Subcutaneous adipose tissue (tissue), 4 donors: ENCODE data around the gene PSME3. TPM values are rescaled to one million over a fixed set of nuclear protein-coding genes. Genes with fewer than 3 reads are reported as not detected.

Source experiments
- CTCF ChIP-seq: fragments of 450-650 bp; IDR thresholded peaks from one replicate; pipeline ENCODE4 v1.5.1; 2016; ENCODE audit warnings: low read depth, mild to moderate bottlenecking, control low read depth, antibody characterized with exemption, moderate library complexity
- total RNA-seq, 4 donors: library from RNA; depleted of rRNA; stranded (reverse); fragments of >200 nt; gene quantifications; one replicate each; pipeline ENCODE4 v1.1.0, GENCODE V29; 2016

PSME3 gene
- total RNA-seq, 4 donors from 2014 or later = 52.7 to 80.9 (median 60.1) TPM

GRCh38 chr17:42795061-42795460 lies 38.1 kb upstream of the PSME3 start:
- TF ChIP-seq CTCF = no peak

DNA sequence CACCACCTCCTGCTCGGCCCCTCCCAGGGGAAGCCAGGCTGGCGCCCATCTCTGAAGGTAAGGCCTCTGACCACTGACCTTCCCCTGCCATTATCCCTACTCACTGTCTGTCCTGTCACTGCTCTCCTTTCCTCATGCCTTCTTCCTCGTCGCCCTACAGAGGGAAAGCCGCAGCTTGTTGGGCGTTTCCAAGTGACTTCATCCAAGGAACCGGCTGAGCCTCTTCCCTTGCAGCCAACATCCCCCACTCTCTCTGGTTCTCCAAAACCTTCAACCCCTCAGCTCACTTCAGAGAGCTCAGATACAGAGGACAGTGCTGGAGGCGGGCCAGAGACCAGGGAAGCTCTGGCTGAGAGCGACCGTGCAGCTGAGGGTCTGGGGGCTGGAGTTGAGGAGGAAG lies 37.7 kb upstream of the PSME3 start:
- no peak for TF ChIP-seq CTCF

GRCh38 chr17:42796066-42796758 lies 37.0 kb upstream of the PSME3 start:
- TF ChIP-seq CTCF = no peak

- TF ChIP-seq CTCF = no peak
Measured at GRCh38 chr17:42797067-42798007, 35.9 kb upstream of the PSME3 start.

- no peak for TF ChIP-seq CTCF
Measured at GRCh38 chr17:42798011-42798382, 35.2 kb upstream of the PSME3 start.

DNA sequence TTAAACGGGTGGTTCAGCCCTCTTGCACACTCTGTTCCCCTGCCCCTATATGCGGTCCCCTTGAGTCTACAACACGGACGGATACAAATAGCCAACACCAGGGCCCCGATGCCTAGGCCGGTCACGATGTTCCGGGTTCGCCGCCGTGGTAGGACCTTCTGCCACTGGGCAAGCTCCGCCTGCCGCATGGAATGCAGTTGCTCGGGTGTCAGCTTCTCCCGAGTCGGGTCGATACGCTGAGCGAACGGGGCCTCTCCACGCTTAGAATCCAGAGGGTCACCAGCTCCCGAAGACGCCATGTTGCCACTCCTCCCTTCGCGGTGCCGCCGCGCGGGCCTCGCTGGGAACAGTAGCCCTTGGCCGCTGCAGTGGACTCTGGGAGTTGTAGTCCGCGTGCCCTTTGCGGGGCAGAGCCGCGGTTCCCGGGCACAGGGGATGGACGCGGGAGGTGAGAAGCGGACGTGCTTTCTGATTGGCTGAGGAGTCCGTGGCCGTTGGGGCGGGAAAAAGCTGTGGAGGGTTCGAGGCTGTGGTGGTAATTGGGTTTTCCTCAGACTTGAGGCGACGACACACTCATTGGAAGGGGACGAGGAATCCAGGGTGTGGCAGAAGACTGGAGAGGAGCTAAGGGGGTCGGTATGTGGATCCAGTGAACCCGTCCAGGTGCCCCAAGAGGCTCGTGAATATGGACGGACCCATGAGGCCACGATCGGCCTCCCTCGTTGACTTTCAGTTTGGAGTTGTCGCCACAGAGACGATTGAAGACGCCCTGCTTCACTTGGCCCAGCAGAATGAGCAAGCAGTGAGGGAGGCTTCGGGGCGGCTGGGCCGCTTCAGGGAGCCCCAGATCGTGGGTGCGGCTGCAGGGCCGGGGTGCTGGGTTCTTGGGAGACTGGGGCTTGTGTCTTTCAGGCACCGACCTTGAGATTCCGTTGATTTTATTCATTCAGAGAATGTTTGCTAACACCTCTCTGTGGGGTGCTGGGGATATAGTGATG lies 34.5 kb upstream of the PSME3 start, which contains the start of the genes CNTD1 and COA3:
Gene CNTD1, plus strand, starts transcription at position 479 of the 998 bp plus-strand sequence. Its CDS starts 207 bp downstream, at position 686.
Gene COA3, minus strand, starts transcription at position 322 of the 998 bp plus-strand sequence. Its CDS starts 23 bp downstream, at position 299.
- no peak for TF ChIP-seq CTCF
